Lower leg skin (tissue), 3 donors: ENCODE data around the gene RIMKLB.

Source experiments
- POLR2A ChIP-seq, 2 donors: fragments of 450-650 bp; IDR thresholded peaks; one replicate each; pipeline ENCODE4 v1.6.1; 2016 to 2017; ENCODE audit warnings: antibody characterized with exemption in 2 of 2, mild to moderate bottlenecking in 1 of 2, moderate library complexity in 1 of 2
- TF ChIP-seq, protein P1 (sequence below), 3 donors: fragments of 450-650 bp; IDR thresholded peaks; one replicate each; pipeline ENCODE4 v1.5.1; 2016; ENCODE audit warnings: antibody characterized with exemption in 3 of 3, mild to moderate bottlenecking in 3 of 3, moderate library complexity in 2 of 3

DNA sequence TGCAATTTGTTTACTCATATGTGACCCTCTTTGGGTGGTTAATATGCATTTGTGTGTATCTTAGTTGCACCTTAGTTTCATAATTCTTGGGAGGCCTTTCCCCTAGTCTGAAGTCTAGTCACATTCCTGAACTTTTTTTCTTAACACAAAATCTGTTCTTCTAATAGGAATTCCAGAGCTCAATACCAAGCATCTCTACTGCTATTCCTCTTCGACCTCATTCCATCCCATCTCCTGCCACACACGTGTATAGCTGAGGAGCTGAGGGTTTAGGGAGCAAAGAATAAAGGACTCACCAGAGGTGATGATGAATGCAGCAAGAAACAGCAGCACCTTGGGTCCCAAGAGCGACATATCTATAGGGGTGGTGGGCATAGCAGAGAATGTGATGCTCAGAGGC, 36.0 kb upstream of the RIMKLB start:
- TF ChIP-seq, protein P1, sequence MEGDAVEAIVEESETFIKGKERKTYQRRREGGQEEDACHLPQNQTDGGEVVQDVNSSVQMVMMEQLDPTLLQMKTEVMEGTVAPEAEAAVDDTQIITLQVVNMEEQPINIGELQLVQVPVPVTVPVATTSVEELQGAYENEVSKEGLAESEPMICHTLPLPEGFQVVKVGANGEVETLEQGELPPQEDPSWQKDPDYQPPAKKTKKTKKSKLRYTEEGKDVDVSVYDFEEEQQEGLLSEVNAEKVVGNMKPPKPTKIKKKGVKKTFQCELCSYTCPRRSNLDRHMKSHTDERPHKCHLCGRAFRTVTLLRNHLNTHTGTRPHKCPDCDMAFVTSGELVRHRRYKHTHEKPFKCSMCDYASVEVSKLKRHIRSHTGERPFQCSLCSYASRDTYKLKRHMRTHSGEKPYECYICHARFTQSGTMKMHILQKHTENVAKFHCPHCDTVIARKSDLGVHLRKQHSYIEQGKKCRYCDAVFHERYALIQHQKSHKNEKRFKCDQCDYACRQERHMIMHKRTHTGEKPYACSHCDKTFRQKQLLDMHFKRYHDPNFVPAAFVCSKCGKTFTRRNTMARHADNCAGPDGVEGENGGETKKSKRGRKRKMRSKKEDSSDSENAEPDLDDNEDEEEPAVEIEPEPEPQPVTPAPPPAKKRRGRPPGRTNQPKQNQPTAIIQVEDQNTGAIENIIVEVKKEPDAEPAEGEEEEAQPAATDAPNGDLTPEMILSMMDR (IDR thresholded peaks at IDR 0.05), result no peak
- TF ChIP-seq POLR2A (IDR thresholded peaks at IDR 0.05), result no peak
